AG08395 (cell line): ENCODE results near the gene FRMD4B.
A peak's percentile ranks its signal among the peaks of the same experiment; 100 is the strongest.

ENCODE experiments used
- DNase-seq: peaks from one replicate; pipeline ENCODE4 v3.0.0; 2012; ENCODE audit warnings: mixed read lengths, low spot score

FRMD4B gene

GRCh38 chr3:69200384-69201068, 185.4 kb downstream of the FRMD4B start:
- DNase-seq = no peak

- no peak for DNase-seq
Measured at GRCh38 chr3:69199942-69200341, 185.9 kb downstream of the FRMD4B start.

- no peak for DNase-seq
Measured at GRCh38 chr3:69197922-69198530, 187.9 kb downstream of the FRMD4B start.

- no peak for DNase-seq
Measured at GRCh38 chr3:69197455-69197854, 188.4 kb downstream of the FRMD4B start.

GRCh38 chr3:69196876-69197275, 189.0 kb downstream of the FRMD4B start:
- no peak for DNase-seq

GRCh38 chr3:69194431-69195165, 191.3 kb downstream of the FRMD4B start:
- no peak for DNase-seq

GRCh38 chr3:69193749-69194148, 192.1 kb downstream of the FRMD4B start:
- DNase-seq = no peak

GRCh38 chr3:69191516-69191915, 194.4 kb downstream of the FRMD4B start:
- DNase-seq = no peak

- DNase-seq = no peak
Measured at GRCh38 chr3:69189487-69189886, 196.4 kb downstream of the FRMD4B start.

- DNase-seq = no peak
Measured at GRCh38 chr3:69186575-69187093, 199.3 kb downstream of the FRMD4B start.

- peak; percentile 57 for DNase-seq
Measured at GRCh38 chr3:69182588-69183316, 203.1 kb downstream of the FRMD4B start.

- peak; percentile 31 for DNase-seq
Measured at GRCh38 chr3:69181592-69182211, 204.2 kb downstream of the FRMD4B start.

GRCh38 chr3:69180869-69181591, 204.9 kb downstream of the FRMD4B start:
- no peak for DNase-seq

- no peak for DNase-seq
Measured at GRCh38 chr3:69179740-69180372, 206.0 kb downstream of the FRMD4B start.

GRCh38 chr3:69178838-69179739, 206.8 kb downstream of the FRMD4B start:
- no peak for DNase-seq

GRCh38 chr3:69178082-69178481, 207.8 kb downstream of the FRMD4B start:
- DNase-seq = no peak

- no peak for DNase-seq
Measured at GRCh38 chr3:69174871-69175737, 210.8 kb downstream of the FRMD4B start.

GRCh38 chr3:69174445-69174844, 211.4 kb downstream of the FRMD4B start:
- no peak for DNase-seq

- no peak for DNase-seq
Measured at GRCh38 chr3:69172058-69172457, 213.8 kb downstream of the FRMD4B start.
